NCI-H1105 (cell line): ENCODE results near the gene EEF1A2.

ENCODE experiments used
- DNase-seq: peaks from one replicate; lab custom pipeline; 2025; lab: John Stamatoyannopoulos, UW

EEF1A2 gene

GRCh38 chr20:63500151-63500901 is 1.4 kb upstream of the EEF1A2 start:
- no peak for DNase-seq

GRCh38 chr20:63499338-63499969 is 571 bp upstream of the EEF1A2 start:
- no peak for DNase-seq

GRCh38 chr20:63497946-63498935 is 642 bp downstream of the EEF1A2 start:
- DNase-seq = peak; percentile 20

GRCh38 chr20:63497138-63497945 is 1.5 kb downstream of the EEF1A2 start:
- DNase-seq = no peak

- no peak for DNase-seq
These were observed 2.2 kb downstream of the EEF1A2 start for GRCh38 chr20:63496596-63497120.

GRCh38 chr20:63495741-63496595 is 2.9 kb downstream of the EEF1A2 start:
- peak; percentile 34 for DNase-seq

GRCh38 chr20:63495167-63495720 is 3.6 kb downstream of the EEF1A2 start:
- DNase-seq = no peak

GRCh38 chr20:63494420-63495166 is 4.3 kb downstream of the EEF1A2 start:
- DNase-seq = no peak

GRCh38 chr20:63494084-63494419 is 4.8 kb downstream of the EEF1A2 start:
- no peak for DNase-seq

GRCh38 chr20:63493563-63494020 is 5.3 kb downstream of the EEF1A2 start:
- no peak for DNase-seq

GRCh38 chr20:63492982-63493381 is 5.9 kb downstream of the EEF1A2 start:
- no peak for DNase-seq

- DNase-seq = no peak
These were observed 6.4 kb downstream of the EEF1A2 start for GRCh38 chr20:63492518-63492917.

GRCh38 chr20:63491635-63492230 is 7.2 kb downstream of the EEF1A2 start:
- DNase-seq = no peak

GRCh38 chr20:63491078-63491477 is 7.8 kb downstream of the EEF1A2 start:
- DNase-seq = no peak

GRCh38 chr20:63490416-63490815 is 8.5 kb downstream of the EEF1A2 start:
- DNase-seq = no peak

- DNase-seq = no peak
These were observed 10.3 kb downstream of the EEF1A2 start for GRCh38 chr20:63488315-63489251.

- no peak for DNase-seq
These were observed 11.1 kb downstream of the EEF1A2 start for GRCh38 chr20:63487781-63488241.
